GM13976 (cell line): Measurements from ENCODE around the gene NLGN1.
"Not testable (repeated sequence)": the region's sequence is repeated elsewhere in the genome, so short reads cannot be mapped to it uniquely, and the experiment has no call there.

Experiments used
- DNase-seq: peaks from one replicate; pipeline ENCODE4 v3.0.0; 2012; ENCODE audit warnings: low spot score
- in situ Hi-C: fragments of 300-500 bp; cut with MboI; formaldehyde crosslinking; loops from one replicate; pipeline ENCODE4 v1.12.0; 2022; ENCODE audit warnings: low sequenced_read_pairs, mixed read lengths, inconsistent platforms; ENCODE audit not compliant: unreplicated experiment
- TF ChIP-seq, protein P1 (sequence below): IDR thresholded peaks from 2 replicates; pipeline ENCODE4 v1.5.1; 2012; ENCODE audit warnings: borderline replicate concordance, mild to moderate bottlenecking; ENCODE audit not compliant: insufficient read depth; ENCODE audit errors: extremely low read depth, missing control alignments, control extremely low read depth

NLGN1 gene

DNA sequence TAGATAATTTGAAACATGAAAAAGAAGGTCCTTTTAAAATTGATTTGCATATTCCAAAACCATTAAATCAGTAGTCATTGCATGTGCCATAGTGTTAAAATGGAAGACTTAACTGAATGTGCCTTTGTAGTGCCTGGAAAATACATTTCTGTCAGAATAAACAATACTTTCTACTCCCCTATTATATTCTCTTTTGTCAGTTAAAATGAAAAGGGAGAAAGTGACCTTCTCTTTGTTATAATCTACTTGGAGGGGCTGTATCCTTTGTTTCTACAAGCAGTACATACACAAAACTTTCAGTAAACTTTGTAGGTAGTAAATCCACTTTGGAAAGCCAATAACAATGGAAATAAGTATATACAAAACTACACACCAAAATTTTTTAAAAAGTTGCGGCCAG is 189.5 kb downstream of the NLGN1 start:
- in situ Hi-C loops: no loop called here
- TF ChIP-seq, protein P1, sequence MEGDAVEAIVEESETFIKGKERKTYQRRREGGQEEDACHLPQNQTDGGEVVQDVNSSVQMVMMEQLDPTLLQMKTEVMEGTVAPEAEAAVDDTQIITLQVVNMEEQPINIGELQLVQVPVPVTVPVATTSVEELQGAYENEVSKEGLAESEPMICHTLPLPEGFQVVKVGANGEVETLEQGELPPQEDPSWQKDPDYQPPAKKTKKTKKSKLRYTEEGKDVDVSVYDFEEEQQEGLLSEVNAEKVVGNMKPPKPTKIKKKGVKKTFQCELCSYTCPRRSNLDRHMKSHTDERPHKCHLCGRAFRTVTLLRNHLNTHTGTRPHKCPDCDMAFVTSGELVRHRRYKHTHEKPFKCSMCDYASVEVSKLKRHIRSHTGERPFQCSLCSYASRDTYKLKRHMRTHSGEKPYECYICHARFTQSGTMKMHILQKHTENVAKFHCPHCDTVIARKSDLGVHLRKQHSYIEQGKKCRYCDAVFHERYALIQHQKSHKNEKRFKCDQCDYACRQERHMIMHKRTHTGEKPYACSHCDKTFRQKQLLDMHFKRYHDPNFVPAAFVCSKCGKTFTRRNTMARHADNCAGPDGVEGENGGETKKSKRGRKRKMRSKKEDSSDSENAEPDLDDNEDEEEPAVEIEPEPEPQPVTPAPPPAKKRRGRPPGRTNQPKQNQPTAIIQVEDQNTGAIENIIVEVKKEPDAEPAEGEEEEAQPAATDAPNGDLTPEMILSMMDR: no peak
- DNase-seq: no peak

DNA sequence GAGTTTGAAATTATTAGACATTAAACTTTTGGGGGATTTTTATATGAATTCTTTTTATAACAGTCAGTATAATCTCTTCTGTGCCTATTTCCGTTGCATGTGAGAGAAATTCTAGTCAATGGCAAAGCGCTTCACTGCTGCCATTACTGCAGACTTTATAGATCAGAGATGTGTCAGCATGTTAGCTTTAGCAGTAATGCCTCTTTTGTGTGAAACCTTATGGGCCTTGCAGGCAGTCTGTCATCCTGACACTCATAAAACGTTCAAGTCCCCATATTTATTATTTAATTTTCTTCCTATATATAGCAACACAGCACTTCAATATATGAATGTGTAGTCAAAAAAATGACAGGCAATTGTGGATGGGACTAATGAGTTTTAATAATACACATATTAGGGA is 191.0 kb downstream of the NLGN1 start:
- DNase-seq: no peak
- in situ Hi-C loops: no loop called here
- TF ChIP-seq, protein P1: no peak

DNA sequence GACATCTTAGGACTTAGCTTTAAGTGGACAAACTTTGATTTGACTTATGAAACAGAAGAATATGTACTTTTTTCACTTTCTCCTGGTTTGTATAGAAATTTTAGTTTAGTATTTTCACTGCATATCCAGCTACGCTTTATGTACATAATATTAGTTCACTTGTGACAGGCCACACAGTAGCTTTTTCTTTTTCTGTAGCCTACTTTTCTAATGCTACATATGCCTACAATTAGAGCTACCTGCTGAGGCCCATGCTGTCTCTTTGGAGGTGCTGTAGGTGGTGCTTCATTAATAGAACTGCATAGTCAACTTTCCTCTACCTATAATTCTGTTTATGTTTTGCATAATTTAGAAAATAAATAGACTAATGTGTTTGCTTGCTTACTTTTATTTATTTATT is 191.6 kb downstream of the NLGN1 start:
- no peak for DNase-seq
- in situ Hi-C loops: no loop called here

DNA sequence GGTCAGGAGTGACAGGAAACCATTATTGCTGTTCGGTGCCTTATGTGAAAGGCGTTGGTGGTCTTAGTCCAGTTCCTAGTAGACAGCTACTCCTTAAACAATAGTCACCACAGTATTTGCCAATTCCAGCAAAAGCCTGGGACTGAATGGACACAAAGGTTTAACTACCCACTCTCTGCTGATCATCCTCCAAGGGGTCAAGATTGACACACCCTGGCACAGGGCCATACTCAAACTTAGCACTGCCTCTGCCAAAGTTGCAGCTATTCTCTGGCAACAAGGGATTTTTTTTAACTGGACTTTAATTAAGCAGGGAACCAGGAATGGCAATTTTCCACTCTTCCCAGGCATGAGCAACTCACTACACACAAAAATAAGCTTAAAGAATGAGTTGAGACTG is 193.9 kb downstream of the NLGN1 start:
- DNase-seq: no peak
- TF ChIP-seq, protein P1: no peak
- in situ Hi-C loops: no loop called here

More for the DNA sequence above, 191.6 kb downstream of the NLGN1 start:
- TF ChIP-seq, protein P1: no peak

DNA sequence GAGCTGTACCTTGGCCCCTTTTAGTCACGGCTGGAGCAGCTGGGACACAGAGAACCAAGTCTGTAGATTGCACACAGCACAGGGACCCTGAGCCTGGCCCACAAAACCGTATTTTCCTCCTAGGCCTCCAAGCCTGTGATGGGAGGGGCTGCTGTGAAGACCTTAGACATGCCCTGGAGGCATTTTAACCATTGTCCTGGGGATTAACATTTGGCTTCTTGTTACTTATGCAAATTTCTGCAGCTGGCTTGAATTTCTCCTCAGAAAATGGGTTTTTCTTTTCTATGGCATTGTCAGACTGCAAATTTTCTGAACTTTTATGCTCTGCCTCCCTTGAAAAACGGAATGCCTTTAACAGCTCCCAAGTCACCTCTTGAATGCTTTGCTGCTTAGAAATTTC is 197.3 kb downstream of the NLGN1 start:
- not testable (repeated sequence) for DNase-seq

DNA sequence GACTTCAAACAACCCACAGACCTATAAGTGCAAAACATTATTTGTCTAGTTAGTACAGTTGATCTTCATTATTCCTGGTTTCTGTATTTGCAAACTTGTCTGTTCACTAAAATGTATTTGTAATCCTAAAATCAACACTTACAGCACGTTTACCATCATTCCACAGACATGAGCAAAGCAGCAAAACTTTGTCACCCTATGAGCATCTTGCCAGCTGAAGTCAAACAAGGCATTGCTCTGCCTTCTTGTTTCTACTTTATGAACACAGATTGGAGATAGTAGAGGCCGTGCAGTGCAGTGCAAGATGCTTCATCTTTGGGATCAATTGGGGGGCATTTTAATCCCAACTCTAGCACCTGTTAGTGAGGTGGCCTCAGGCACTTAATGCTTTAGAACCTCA is 202.1 kb downstream of the NLGN1 start:
- in situ Hi-C loops: no loop called here
- TF ChIP-seq, protein P1: no peak
- DNase-seq: no peak

More for the DNA sequence above, 197.3 kb downstream of the NLGN1 start:
- in situ Hi-C loops: not testable (repeated sequence)

DNA sequence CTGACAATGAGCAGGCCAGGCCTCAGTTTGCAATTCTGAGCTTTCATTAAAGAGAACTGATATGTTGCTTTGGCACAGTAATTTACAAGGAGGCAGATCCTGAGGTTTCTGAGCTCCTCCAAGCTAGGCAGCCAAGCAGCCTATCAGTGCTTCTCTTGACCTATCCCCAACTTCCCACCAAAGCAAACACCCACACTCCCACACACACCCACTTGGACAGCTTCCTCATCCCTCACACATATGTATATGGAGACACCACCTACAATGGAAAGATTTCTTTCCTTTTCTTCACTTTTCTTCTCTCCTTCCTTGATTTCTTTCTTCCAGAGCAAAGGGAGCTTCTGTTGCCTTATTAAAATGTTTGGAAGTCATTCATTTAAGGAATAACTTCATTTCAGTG is 217.0 kb downstream of the NLGN1 start:
- TF ChIP-seq, protein P1: no peak
- no peak for DNase-seq
- in situ Hi-C loops: no loop called here
